Measurements from ENCODE around the gene TDRD6.

The TDRD6 gene

DNA sequence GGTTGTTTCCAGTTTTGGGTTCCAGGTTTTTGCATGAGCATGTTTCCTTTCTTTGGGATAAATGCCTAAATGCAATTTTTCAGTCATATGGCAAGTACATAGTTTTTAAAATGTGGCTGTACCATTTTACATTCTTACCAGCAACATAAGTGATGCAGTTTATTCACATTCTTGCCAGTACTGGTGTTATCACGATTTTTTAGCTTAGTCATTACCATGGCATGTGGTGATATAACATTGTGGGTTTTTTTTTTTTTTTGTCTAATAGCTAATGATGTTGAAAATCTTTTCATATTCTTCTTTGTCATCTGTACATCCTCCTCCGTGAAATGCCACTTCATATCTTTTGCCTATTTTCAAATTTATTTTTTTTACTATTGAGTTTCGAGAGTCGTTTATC, 2.9 kb upstream of the TDRD6 start:
- peak; percentile 44 for DNase-seq

DNA sequence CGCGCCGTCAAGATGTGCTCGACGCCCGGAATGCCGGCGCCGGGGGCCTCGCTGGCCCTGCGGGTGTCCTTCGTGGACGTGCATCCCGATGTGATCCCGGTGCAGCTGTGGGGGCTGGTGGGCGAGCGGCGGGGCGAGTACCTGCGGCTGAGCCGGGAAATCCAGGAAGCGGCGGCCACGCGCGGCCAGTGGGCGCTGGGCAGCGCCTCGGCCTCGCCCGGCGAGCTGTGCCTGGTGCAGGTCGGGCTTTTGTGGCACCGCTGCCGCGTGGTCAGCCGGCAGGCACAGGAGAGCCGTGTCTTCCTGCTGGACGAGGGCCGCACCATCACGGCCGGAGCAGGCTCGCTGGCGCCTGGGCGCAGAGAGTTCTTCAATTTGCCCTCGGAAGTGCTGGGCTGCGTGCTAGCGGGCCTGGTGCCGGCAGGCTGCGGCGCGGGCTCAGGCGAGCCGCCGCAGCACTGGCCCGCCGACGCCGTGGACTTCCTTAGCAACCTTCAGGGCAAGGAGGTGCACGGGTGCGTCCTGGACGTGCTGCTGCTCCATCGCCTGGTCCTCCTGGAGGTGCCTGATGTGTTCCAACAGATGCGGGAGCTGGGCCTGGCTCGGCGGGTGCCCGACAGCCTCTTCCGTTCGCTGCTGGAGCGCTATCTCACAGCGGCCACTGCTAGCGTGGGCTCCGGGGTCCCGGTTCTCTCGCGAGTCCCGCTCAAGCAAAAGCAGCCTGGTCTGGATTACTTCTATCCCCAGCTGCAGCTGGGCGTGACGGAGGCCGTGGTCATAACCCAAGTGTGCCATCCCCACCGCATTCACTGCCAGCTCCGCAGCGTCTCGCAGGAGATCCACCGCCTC, 656 bp downstream of the TDRD6 start:
- no peak for DNase-seq

- DNase-seq = no peak
These were observed 1.3 kb downstream of the TDRD6 start for GRCh38 chr6:46688966-46689335.

GRCh38 chr6:46689657-46690056, 2.0 kb downstream of the TDRD6 start:
- DNase-seq = no peak

DNA sequence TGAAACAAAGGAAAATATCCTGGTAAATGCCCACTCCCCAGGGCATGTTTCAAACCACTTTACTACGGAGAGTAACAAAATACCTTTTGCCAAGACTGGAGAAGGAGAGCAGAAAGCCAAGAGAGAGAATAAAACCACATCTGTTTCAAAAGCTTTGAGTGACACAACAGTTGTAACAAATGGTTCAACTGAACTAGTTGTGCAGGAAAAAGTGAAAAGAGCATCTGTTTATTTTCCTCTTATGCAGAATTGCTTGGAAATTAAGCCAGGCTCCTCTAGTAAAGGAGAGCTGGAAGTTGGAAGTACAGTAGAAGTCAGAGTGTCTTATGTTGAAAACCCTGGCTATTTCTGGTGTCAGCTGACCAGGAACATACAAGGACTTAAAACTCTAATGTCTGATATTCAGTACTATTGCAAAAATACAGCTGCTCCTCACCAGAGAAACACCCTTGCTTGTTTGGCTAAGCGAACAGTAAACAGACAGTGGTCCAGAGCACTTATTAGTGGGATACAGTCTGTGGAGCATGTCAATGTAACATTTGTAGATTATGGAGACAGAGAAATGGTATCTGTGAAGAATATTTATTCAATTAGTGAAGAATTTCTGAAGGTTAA, 2.6 kb downstream of the TDRD6 start:
- no peak for DNase-seq

DNA sequence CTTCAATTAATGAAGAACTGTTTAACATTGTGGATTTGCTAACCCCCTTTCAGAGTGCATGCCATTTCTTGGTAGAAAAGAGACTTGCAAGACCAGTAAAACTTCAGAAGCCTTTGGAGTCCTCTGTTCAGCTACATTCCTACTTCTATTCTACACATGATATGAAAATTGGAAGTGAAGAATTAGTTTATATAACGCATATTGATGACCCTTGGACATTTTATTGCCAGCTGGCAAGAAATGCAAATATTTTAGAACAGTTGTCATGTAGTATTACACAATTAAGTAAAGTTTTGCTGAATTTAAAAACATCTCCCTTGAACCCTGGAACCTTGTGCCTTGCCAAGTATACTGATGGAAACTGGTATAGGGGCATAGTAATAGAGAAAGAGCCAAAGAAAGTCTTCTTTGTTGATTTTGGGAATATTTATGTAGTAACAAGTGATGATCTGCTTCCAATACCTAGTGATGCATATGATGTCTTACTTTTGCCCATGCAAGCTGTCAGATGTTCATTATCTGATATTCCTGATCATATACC, 3.3 kb downstream of the TDRD6 start:
- DNase-seq = no peak

- no peak for DNase-seq
These were observed 12.3 kb downstream of the TDRD6 start for GRCh38 chr6:46699970-46700369.

DNA sequence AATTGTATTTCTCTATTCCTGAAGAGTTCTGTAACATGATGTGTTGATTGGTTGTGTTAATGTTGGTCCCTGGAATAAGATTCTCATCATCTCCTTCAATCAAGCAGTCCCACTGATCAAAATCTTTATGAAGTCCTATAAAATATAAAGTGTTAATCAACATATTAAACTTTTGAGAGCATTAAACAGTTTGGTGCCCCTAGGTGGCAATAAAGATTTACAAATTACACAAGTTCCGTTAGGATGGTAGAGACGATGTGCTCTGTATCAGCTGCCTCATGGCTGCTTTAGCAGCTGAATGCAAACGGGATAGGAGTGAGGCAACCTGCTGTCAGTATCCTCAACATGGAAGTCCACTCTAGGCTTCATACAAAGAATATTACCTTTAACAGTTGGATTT, 16.9 kb downstream of the TDRD6 start:
- no peak for DNase-seq

- DNase-seq = no peak
These were observed 18.8 kb downstream of the TDRD6 start for GRCh38 chr6:46706464-46706863.

GRCh38 chr6:46711491-46711890, 23.8 kb downstream of the TDRD6 start:
- no peak for DNase-seq

DNA sequence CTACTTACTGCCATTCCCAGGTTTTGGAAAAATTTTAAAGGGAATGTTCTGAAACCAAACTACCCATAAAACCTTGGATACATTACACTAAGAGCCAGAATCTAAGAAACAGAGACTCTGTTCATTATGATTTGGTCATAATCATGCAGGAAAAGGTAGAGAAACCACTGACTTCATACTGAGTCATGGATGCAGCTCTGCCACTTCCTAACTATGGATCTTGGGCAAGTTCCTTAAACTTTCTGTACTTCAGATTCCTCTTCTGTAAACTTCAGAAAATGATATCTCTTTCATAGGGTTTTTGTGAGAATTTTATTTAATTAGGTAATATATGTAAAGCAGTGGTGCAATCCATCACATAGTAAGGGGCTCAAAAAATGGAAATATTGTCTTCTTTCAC, 27.5 kb downstream of the TDRD6 start:
- DNase-seq = no peak

DNA sequence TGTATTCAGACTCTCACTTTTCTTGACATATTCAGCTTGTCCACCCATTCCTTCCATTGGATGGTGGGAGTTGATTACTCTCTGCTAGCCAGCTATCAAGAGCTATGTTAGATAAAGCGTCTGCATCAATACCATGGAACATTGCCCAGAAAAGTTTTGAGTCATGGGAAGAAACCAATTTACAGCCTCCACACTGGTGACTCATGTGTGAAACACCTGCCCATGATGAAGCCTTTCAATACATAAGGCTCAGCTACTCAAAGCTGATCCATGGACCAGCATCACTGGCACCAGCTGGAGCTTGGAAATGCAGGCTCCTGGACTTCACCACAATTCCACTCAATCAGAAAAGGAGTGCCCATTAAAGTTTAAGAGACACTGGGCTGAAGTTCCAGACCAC, 31.4 kb downstream of the TDRD6 start:
- DNase-seq = peak; percentile 34

- DNase-seq = no peak
These were observed 32.7 kb downstream of the TDRD6 start for GRCh38 chr6:46720401-46720800.

GRCh38 chr6:46729787-46730326, 42.2 kb downstream of the TDRD6 start:
- DNase-seq = no peak

- DNase-seq = no peak
These were observed 43.3 kb downstream of the TDRD6 start for GRCh38 chr6:46730921-46731461.

DNA sequence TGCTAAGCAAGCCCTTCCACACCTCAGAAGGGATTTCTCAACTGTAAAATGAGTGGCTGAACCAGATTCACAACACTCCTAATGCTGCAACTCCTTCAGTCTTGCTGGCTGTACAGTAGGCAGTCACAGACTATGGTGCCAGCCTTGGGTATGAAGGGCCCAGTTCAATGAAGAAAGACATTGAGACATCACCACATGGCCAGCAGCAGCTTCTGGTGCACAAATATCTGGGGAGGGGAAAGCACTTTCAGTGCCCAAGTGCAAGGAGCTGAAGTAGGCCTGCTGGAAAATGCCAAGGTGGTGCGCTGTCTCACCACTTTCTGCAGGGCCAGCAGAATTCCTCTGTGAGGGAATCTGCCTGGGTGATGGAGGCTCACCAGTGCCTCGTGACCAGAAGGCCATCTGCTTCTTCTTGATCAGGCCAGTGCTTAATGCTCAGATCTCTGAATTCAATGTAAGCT, 45.7 kb downstream of the TDRD6 start:
- DNase-seq = no peak

- DNase-seq = no peak
These were observed 47.4 kb downstream of the TDRD6 start, which contains the start of gene PLA2G7 for GRCh38 chr6:46734867-46735719. TSS of gene PLA2G7 (minus strand) at chr6:46735375. CDS start at chr6:46722891, 12,484 bp downstream.

DNA sequence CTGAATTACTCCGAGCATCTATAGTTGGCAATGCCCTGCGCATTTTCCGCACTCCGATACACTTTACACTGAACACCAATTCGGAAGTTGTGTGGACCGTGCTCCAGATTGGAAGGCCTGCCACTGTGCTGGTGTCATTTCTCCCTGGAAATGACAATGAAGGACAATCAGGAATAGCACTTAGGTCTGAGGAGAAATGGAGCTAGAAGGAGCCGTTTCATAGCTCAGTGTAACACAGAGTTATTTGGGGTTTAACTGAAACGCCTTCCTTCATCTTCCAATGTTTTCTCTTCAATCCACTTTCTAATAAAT, 48.0 kb downstream of the TDRD6 start:
- DNase-seq = no peak

GRCh38 chr6:46736906-46737305, 49.2 kb downstream of the TDRD6 start:
- no peak for DNase-seq

GRCh38 chr6:46741482-46741881, 53.8 kb downstream of the TDRD6 start:
- DNase-seq = no peak

DNA sequence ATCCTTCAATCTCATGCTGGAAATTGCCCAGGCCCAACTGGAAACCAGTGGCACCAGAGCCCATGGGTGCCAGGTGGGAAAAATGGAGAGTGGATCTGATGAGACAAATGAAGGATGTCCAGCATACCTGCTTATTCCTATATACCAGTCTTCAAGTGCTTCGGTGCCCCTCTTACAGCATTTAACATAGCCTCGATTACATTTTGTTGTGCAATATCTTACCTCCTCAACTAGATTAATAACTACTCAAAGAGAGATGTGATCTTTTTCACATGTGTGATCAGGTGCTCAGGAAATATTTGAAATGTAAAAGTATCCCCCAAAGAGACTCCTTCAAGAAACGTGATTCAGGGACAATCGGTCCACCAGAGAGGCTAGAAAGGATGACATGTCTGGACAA, 54.2 kb downstream of the TDRD6 start:
- DNase-seq = no peak

DNA sequence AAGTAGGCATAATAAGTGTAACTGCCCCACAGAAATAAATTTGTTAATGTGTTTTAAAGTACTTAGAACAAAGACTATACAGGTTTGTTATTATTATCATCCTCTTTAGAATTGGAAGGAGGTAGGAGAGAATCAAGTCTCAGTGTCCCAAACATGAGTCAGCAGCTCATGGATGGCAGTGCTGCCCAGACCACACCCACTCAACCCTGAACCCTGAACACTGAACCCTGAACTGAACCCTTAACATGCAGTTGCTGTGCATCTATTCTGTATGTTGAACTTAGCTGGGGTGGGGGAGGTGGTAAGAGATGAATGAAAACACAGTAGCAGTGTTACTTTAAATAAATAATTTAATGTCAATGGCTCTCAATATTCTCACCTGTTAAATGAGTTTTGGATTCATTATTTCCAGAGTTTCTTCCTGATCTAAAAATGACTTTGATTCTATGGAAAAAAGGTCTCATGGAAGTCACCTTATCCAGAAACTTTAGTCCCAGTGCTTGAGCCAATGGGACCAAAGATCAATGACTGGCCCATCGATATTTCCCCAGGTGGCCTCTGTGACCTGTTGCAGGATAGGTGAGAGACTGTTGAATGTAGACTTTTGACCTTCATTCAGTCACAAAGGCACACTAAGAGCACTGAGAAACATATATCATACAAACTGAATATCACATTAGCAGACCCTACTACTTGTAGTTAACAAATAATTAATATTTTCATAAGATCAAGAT, 55.9 kb downstream of the TDRD6 start:
- DNase-seq = no peak

All from fibroblast of skin of right biceps (primary cell).